ENCODE data around the gene SLC9A6.
"Not testable (repeated sequence)": the region's sequence is repeated elsewhere in the genome, so short reads cannot be mapped to it uniquely, and the experiment has no call there.

The SLC9A6 gene

GRCh38 chrX:136045008-136045407 is 59.8 kb downstream of the SLC9A6 start:
- Histone ChIP-seq H3K4me3 (no peak overlapping the region), H3K36me3 (peaks cover 0 to 40% (median 0%) of the 10 kb centered on the region in 11 experiments; a peak in 6 of 22 replicates), H3K9ac (no peak overlapping the region), H3K4me2 (no peak overlapping the region), H4K20me1 (peaks cover 0 to 5% (median 0%) of the 10 kb centered on the region in 11 experiments; a peak in 5 of 22 replicates), H3K27me3 (peaks cover 92 to 100% (median 98%) of the 10 kb centered on the region in 11 experiments), H3K9me3 (replicated peaks in 1 of 11) (0 out of 22 replicates have a peak, but pooled peaks cover 0 to 4% (median 0%) of the 10 kb centered on the region in 11 experiments), H3K27ac (no peak overlapping the region), H3K4me1 (no peaks in the 10 kb centered on the region; a peak in 1 of 20 replicates)
- no peak for TF ChIP-seq Cebpa-rat (IDR thresholded peaks at IDR 0.05)

GRCh38 chrX:136046295-136047015 is 61.2 kb downstream of the SLC9A6 start:
- H4K20me1 ChIP-seq, result peaks cover 0 to 5% (median 0%) of the 10 kb centered on the region in 11 experiments; a peak in 5 of 22 replicates
- no peak for TF ChIP-seq Cebpa-rat (IDR thresholded peaks at IDR 0.05)
- no peak overlapping the region for H3K4me2 ChIP-seq
- no peak overlapping the region for H3K4me3 ChIP-seq
- no peaks in the 10 kb centered on the region; a peak in 1 of 20 replicates for H3K4me1 ChIP-seq
- H3K9ac ChIP-seq, result no peak overlapping the region
- H3K9me3 ChIP-seq (replicated peaks in 1 of 11), result 0 out of 22 replicates have a peak, but pooled peaks cover 0 to 4% (median 0%) of the 10 kb centered on the region in 11 experiments
- H3K27me3 ChIP-seq, result peaks cover 89 to 100% (median 97%) of the 10 kb centered on the region in 11 experiments
- H3K27ac ChIP-seq, result no peak overlapping the region
- H3K36me3 ChIP-seq, result peaks cover 0 to 25% (median 0%) of the 10 kb centered on the region in 11 experiments; a peak in 5 of 22 replicates

GRCh38 chrX:136047016-136047642 is 61.9 kb downstream of the SLC9A6 start:
- no peaks in the 10 kb centered on the region; a peak in 1 of 20 replicates for H3K4me1 ChIP-seq
- no peak overlapping the region for H3K27ac ChIP-seq
- no peak overlapping the region for H3K9ac ChIP-seq
- H3K9me3 ChIP-seq (replicated peaks in 1 of 11), result 0 out of 22 replicates have a peak, but pooled peaks cover 0 to 4% (median 0%) of the 10 kb centered on the region in 11 experiments
- H3K27me3 ChIP-seq, result peaks cover 89 to 100% (median 97%) of the 10 kb centered on the region in 11 experiments
- H3K36me3 ChIP-seq, result peaks cover 0 to 18% (median 0%) of the 10 kb centered on the region in 11 experiments; a peak in 4 of 22 replicates
- H4K20me1 ChIP-seq, result peaks cover 0 to 5% (median 0%) of the 10 kb centered on the region in 11 experiments; a peak in 3 of 22 replicates
- no peak overlapping the region for H3K4me2 ChIP-seq
- H3K4me3 ChIP-seq, result no peak overlapping the region
- no peak for TF ChIP-seq Cebpa-rat (IDR thresholded peaks at IDR 0.05)

GRCh38 chrX:136047969-136048368 is 62.7 kb downstream of the SLC9A6 start:
- H4K20me1 ChIP-seq, result peaks cover 0 to 5% (median 0%) of the 10 kb centered on the region in 11 experiments; a peak in 3 of 22 replicates
- no peak for TF ChIP-seq Cebpa-rat (IDR thresholded peaks at IDR 0.05)
- peaks cover 0 to 18% (median 0%) of the 10 kb centered on the region in 11 experiments; a peak in 4 of 22 replicates for H3K36me3 ChIP-seq
- no peak overlapping the region for H3K27ac ChIP-seq
- H3K27me3 ChIP-seq, result peaks cover 89 to 100% (median 98%) of the 10 kb centered on the region in 11 experiments
- no peak overlapping the region for H3K9ac ChIP-seq
- no peak overlapping the region for H3K4me3 ChIP-seq
- H3K9me3 ChIP-seq (replicated peaks in 1 of 11), result 0 out of 22 replicates have a peak, but pooled peaks cover 0 to 4% (median 0%) of the 10 kb centered on the region in 11 experiments
- H3K4me2 ChIP-seq, result no peak overlapping the region
- H3K4me1 ChIP-seq, result no peaks in the 10 kb centered on the region; a peak in 1 of 20 replicates

GRCh38 chrX:136048446-136048845 is 63.2 kb downstream of the SLC9A6 start:
- H4K20me1 ChIP-seq, result peaks cover 0 to 5% (median 0%) of the 10 kb centered on the region in 11 experiments; a peak in 2 of 22 replicates
- H3K36me3 ChIP-seq, result peaks cover 0 to 18% (median 0%) of the 10 kb centered on the region in 11 experiments; a peak in 4 of 22 replicates
- no peak overlapping the region for H3K27ac ChIP-seq
- no peak overlapping the region for H3K4me2 ChIP-seq
- peaks cover 87 to 100% (median 98%) of the 10 kb centered on the region in 11 experiments for H3K27me3 ChIP-seq
- H3K4me1 ChIP-seq, result no peaks in the 10 kb centered on the region; a peak in 1 of 20 replicates
- no peak overlapping the region for H3K9ac ChIP-seq
- H3K4me3 ChIP-seq, result no peak overlapping the region
- no peak for TF ChIP-seq Cebpa-rat (IDR thresholded peaks at IDR 0.05)
- H3K9me3 ChIP-seq (replicated peaks in 1 of 11), result 0 out of 22 replicates have a peak, but pooled peaks cover 0 to 4% (median 0%) of the 10 kb centered on the region in 11 experiments

GRCh38 chrX:136049608-136050007 is 64.4 kb downstream of the SLC9A6 start:
- Histone ChIP-seq H3K9me3 (replicated peaks in 1 of 11) (no peaks in the 10 kb centered on the region), H3K4me2 (no peak overlapping the region), H3K36me3 (peaks cover 0 to 8% (median 0%) of the 10 kb centered on the region in 11 experiments; a peak in 2 of 22 replicates), H4K20me1 (no peaks in the 10 kb centered on the region; a peak in 2 of 22 replicates), H3K27ac (no peak overlapping the region), H3K27me3 (peaks cover 87 to 100% (median 98%) of the 10 kb centered on the region in 11 experiments), H3K4me1 (peaks cover 0 to under 1% (median 0%) of the 10 kb centered on the region in 10 experiments; a peak in 7 of 20 replicates), H3K4me3 (no peak overlapping the region), H3K9ac (no peak overlapping the region)
- TF ChIP-seq Cebpa-rat (IDR thresholded peaks at IDR 0.05), result no peak

- not testable (repeated sequence) for H3K4me3 ChIP-seq; H4K20me1 ChIP-seq; H3K9me3 ChIP-seq (replicated peaks in 1 of 11); H3K27ac ChIP-seq; H3K36me3 ChIP-seq; H3K4me2 ChIP-seq; H3K9ac ChIP-seq
- Histone ChIP-seq H3K27me3 (peaks cover 87 to 100% (median 98%) of the 10 kb centered on the region in 11 experiments), H3K4me1 (peaks cover 4 to 13% (median 11%) of the 10 kb centered on the region in 10 experiments; a peak in 19 of 20 replicates)
These were observed 65.6 kb downstream of the SLC9A6 start for GRCh38 chrX:136050875-136051274.

GRCh38 chrX:136051611-136052010 is 66.4 kb downstream of the SLC9A6 start:
- no peak for TF ChIP-seq Cebpa-rat (IDR thresholded peaks at IDR 0.05)
- Histone ChIP-seq H3K4me2 (no peak overlapping the region), H3K36me3 (no peaks in the 10 kb centered on the region), H3K9me3 (replicated peaks in 1 of 11) (no peaks in the 10 kb centered on the region), H4K20me1 (peaks cover 0 to 3% (median 0%) of the 10 kb centered on the region in 11 experiments; a peak in 2 of 22 replicates), H3K4me3 (no peak overlapping the region), H3K27ac (no peak overlapping the region), H3K27me3 (peaks cover 87 to 100% (median 98%) of the 10 kb centered on the region in 11 experiments), H3K9ac (no peak overlapping the region), H3K4me1 (peaks cover 7 to 21% (median 19%) of the 10 kb centered on the region in 10 experiments; a peak in 19 of 20 replicates)
